ENCODE data around the gene ETFA.

The ETFA gene

DNA sequence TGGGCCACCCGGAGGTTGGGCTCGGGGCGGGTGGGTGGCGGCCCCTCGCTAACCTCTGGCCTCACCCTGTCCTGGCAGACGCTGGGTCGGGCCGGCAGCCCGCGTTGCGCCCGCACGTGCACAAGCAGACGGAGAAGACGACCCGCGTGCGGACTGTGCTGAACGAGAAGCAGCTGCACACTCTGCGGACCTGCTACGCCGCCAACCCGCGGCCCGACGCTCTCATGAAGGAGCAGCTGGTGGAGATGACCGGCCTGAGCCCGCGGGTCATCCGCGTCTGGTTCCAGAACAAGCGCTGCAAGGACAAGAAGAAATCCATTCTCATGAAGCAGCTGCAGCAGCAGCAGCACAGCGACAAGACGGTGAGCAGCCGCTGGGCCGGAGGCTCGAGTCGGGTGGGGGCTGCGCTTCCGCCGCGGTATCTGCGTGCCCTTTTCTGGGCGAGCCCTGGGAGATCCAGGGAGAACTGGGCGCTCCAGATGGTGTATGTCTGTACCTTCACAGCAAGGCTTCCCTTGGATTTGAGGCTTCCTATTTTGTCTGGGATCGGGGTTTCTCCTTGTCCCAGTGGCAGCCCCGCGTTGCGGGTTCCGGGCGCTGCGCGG, 29.0 kb upstream of the ETFA start:
- peak overlapping the region; percentile 55 for H3K4me3 ChIP-seq (ENCODE audit: low read depth, low read length)
- TF ChIP-seq, protein P1, sequence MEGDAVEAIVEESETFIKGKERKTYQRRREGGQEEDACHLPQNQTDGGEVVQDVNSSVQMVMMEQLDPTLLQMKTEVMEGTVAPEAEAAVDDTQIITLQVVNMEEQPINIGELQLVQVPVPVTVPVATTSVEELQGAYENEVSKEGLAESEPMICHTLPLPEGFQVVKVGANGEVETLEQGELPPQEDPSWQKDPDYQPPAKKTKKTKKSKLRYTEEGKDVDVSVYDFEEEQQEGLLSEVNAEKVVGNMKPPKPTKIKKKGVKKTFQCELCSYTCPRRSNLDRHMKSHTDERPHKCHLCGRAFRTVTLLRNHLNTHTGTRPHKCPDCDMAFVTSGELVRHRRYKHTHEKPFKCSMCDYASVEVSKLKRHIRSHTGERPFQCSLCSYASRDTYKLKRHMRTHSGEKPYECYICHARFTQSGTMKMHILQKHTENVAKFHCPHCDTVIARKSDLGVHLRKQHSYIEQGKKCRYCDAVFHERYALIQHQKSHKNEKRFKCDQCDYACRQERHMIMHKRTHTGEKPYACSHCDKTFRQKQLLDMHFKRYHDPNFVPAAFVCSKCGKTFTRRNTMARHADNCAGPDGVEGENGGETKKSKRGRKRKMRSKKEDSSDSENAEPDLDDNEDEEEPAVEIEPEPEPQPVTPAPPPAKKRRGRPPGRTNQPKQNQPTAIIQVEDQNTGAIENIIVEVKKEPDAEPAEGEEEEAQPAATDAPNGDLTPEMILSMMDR (IDR thresholded peaks at IDR 0.05; ENCODE audit: borderline replicate concordance, insufficient read depth, low read depth, low read length) = no peak

DNA sequence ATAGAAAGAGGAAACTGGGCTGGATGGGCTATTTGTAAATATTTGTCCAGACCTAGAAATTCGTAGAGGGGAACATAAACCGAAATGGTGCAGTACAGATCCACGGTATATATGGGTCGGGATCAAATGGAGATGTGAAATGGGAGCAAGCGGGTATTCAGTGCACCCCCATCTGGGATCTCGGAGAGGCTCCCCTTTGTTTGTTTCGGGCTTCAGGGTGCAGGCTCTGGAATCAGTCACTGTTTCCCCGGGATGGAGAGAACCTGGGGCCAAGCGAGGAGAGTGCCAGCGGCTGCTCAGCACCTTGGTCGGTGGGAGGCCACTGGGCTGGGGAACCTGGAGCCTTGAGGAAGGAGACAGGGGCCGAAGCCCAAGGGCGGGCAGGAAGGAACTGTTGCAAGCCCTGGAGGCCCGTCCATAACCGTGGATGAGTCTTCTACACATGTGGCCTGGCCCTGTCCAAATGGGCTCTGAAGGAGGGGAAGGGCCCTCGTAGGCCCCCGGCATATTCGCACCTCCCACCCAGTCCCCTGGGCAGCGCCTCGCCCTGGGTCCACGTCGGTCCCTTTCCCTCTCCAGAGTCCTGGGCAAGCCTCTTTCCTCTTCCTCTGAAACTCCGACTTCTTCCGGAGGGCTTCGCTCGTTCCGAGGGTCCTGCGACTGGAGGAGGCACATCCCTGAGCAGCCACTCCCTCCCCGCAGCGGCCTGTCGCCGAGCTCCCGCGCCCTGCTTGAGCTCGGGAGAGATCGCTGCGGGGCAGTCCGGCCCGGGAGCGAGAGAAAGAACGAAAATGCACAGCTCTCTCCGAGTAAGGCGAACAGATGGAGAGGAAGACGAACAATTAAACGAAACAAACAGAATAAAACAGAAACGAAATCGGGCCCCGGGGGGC, 28.3 kb upstream of the ETFA start:
- TF ChIP-seq, protein P1 (IDR thresholded peaks at IDR 0.05; ENCODE audit: borderline replicate concordance, insufficient read depth, low read depth, low read length) = no peak
- peak overlapping the region; percentile 62 for H3K4me3 ChIP-seq (ENCODE audit: low read depth, low read length)

DNA sequence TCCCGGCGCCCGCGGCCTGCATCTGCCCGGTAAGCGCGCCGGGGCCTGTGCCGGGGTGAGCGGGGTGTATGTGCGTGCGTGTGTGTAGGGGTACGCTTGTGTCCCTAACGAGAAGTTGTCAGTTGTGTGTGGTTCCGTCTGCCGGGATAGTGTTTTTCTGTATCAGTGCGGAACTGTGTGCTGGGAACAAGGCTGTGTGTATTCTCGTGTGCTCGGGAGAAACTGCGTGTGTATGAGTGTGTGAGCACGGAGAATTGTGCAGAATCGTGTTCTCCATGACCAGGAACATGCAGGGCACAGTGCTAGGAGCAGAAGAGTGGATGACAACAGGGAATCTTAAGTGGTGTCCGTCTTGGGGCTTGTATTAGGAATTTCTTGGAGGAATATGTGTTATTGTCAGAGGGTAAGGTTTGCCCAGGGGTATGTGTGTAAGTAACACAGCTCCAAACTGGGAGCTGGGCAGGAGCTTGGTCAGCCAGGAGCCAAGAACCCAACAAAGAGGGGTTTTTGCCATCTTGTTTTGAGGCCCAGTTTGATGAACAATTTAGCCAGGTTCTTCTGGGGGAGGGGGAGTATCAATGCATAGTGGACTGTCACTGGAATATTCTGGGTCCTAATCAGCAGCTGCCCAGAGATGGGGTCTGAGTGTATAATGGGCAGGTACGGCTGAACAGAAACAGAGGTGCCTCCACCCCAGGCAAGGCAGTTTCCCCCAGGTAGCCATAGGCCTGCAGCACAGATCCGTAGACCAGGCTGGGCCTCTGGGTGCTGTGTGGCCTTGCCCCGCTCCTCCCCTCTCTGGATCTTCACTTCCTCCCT, 27.4 kb upstream of the ETFA start:
- TF ChIP-seq, protein P1 (IDR thresholded peaks at IDR 0.05; ENCODE audit: borderline replicate concordance, insufficient read depth, low read depth, low read length) = no peak

DNA sequence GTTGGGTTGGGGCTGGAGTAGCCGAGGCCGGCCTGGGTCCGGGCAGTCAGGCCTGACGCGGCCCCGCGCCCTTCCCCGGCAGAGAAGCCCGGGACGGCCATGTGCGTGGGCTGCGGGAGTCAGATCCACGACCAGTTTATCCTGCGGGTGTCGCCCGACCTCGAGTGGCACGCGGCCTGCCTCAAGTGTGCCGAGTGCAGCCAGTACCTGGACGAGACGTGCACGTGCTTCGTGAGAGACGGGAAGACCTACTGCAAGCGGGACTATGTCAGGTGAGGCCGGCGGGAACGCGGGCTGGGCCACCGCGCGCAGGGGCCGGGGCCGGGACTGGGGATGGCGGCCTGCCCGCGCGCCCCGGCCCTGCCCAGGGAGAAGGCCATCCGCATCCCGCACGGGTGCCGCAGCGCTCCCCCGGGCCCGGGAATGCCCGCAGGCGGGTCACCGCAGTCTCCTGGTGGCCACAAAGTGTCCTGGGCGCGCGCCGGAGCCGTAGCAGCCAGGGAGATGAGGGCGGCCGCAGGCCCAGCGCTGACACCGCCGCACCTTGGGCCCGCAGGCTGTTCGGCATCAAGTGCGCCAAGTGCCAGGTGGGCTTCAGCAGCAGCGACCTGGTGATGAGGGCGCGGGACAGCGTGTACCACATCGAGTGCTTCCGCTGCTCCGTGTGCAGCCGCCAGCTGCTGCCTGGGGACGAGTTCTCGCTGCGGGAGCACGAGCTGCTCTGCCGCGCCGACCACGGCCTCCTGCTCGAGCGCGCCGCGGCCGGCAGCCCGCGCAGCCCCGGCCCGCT, 26.6 kb upstream of the ETFA start:
- peak overlapping the region; percentile 62 for H3K4me3 ChIP-seq (ENCODE audit: low read depth, low read length)
- TF ChIP-seq, protein P1 (IDR thresholded peaks at IDR 0.05; ENCODE audit: borderline replicate concordance, insufficient read depth, low read depth, low read length) = no peak

More for the DNA sequence above, 27.4 kb upstream of the ETFA start:
- peak overlapping the region; percentile 62 for H3K4me3 ChIP-seq (ENCODE audit: low read depth, low read length)

DNA sequence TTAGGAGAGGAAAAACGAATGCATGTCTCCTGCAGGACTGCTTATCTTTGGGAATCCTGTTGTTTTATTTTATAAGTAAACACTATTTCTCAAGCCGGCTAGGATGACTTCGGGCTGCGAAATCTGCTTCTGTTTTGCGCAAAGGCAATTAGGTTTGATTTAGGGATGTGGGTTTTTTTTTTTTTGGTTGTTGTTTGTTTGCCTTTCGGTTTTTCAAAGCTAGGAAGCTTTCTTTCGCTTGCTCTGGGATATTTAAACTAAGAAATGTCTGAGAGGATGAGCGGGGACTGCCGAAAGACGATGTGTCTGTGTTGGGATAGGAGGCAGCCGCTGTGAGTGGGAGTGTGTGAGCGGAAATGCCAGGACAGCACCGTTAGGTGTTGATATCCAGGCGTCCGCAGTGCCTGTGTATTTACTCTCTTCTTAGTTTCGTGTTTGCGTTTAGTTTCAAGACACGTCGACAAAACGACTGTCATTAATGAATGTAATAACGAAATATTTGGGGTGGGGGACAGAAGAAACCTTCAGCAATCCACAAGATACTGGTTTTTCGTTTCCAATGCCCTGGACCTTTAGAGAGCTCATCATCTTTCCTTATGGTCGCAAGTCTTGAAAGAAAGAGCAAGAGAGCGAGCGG, 25.9 kb upstream of the ETFA start:
- TF ChIP-seq, protein P1 (IDR thresholded peaks at IDR 0.05; ENCODE audit: borderline replicate concordance, insufficient read depth, low read depth, low read length) = no peak
- H3K4me3 ChIP-seq (ENCODE audit: low read depth, low read length) = peak overlapping the region; percentile 62
